ENCODE data around the gene PITRM1. TPM values are rescaled to one million over a fixed set of nuclear protein-coding genes. Genes with fewer than 3 reads are reported as not detected.

The PITRM1 gene
- total and polyA plus RNA-seq, 7 donors: 51.0 to 112 (median 78.8) TPM

DNA sequence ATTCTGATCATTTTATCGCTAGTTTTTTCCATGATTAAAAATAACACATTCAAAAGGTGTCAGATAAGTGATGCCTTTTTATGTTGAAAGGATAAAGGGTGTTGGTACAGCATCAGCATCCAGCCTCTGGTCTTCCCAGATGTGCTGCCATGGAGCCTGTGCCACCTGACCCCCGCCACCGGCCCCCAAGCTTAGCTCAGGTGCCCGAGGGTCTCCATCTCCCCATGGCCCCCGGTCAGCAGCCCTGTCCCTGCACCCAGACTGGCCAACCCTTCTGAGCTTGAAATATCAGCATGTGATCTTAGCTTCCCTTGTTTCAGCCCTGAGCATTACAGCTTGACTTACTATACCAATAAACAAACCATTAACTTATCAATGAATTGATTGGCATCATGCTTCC is 80.7 kb downstream of the PITRM1 start:
- ATAC-seq (no peak), DNase-seq (no peak)
- H3K27ac ChIP-seq: no peak overlapping the region
- H3K4me1 ChIP-seq: no peaks in the 10 kb centered on the region
- no peak overlapping the region for H3K4me3 ChIP-seq
- no peaks in the 10 kb centered on the region for H3K27me3 ChIP-seq (ENCODE audit: insufficient read depth in 3 of 3, low read length in 2 of 3)
- no peaks in the 10 kb centered on the region for H3K9me3 ChIP-seq
- 78 to 93% (median 87%) methylated on average over 5 of the region's 5 CpGs for WGBS, 3 donors
- no peaks in the 10 kb centered on the region for H3K36me3 ChIP-seq (ENCODE audit: insufficient read depth in 1 of 2, low read depth in 1 of 2)
- no peak for TF ChIP-seq CTCF (IDR thresholded peaks at IDR 0.05)
- intact Hi-C loops (cut with DNase I): no loop called here

GRCh38 chr10:3090914-3091787 is 81.4 kb downstream of the PITRM1 start:
- H3K27me3 ChIP-seq (ENCODE audit: insufficient read depth in 3 of 3, low read length in 2 of 3): no peaks in the 10 kb centered on the region
- H3K4me1 ChIP-seq: no peaks in the 10 kb centered on the region
- ATAC-seq (peak in 2 of 4 donors; percentile 68 to 74), DNase-seq (no peak)
- H3K4me3 ChIP-seq: no peak overlapping the region
- no peak for TF ChIP-seq CTCF (IDR thresholded peaks at IDR 0.05)
- intact Hi-C loops (cut with DNase I): no loop called here
- WGBS, 3 donors: 52 to 55% (median 53%) methylated on average over 17 of the region's 17 CpGs
- H3K36me3 ChIP-seq (ENCODE audit: insufficient read depth in 1 of 2, low read depth in 1 of 2): no peaks in the 10 kb centered on the region
- H3K9me3 ChIP-seq: no peaks in the 10 kb centered on the region
- H3K27ac ChIP-seq: no peak overlapping the region

- WGBS, 3 donors: 83 to 96% (median 93%) methylated on average over 12 of the region's 12 CpGs
- ATAC-seq: no peak
- no peak for TF ChIP-seq CTCF (IDR thresholded peaks at IDR 0.05)
- no peak for DNase-seq
- Histone ChIP-seq H3K27ac (no peak overlapping the region), H3K9me3 (no peaks in the 10 kb centered on the region), H3K4me3 (no peak overlapping the region), H3K4me1 (no peaks in the 10 kb centered on the region), H3K36me3 (ENCODE audit: insufficient read depth in 1 of 2, low read depth in 1 of 2) (no peaks in the 10 kb centered on the region), H3K27me3 (ENCODE audit: insufficient read depth in 3 of 3, low read length in 2 of 3) (no peaks in the 10 kb centered on the region)
- intact Hi-C loops (cut with DNase I): no loop called here
Measured at GRCh38 chr10:3090388-3090787, 82.2 kb downstream of the PITRM1 start.

Other genes starting within 250 kb of the PITRM1 start
- gene PFKP, start 105.2 kb downstream of the PITRM1 start, total RNA-seq: 100 to 1,000 TPM in 1 of 4 donors, 10 to 100 TPM in 3; 12.4 to 104 (median 56.4) TPM
- gene PFKP, start 105.2 kb downstream of the PITRM1 start, polyA plus RNA-seq: 10 to 100 TPM; 12.2 to 87.6 (median 33.1) TPM